Stimulated activated CD4-positive, alpha-beta T cell treated with anti-CD3 and anti-CD28 coated beads, Interleukin-1b, Interleukin-23, amount 100 ng/mL, for 24 hours (primary cell): ENCODE data around the gene ZNF362.

Experiments used
- DNase-seq, 4 experiments: peaks; one replicate each; pipeline ENCODE4 v3.0.0-alpha.2; 2020; ENCODE audit warnings: low read depth in 4 of 4, low spot score in 1 of 4

Gene ZNF362

GRCh38 chr1:33324677-33325575 is 68.6 kb downstream of the ZNF362 start:
- DNase-seq = no peak

- no peak for DNase-seq
Measured at GRCh38 chr1:33326785-33327184, 70.5 kb downstream of the ZNF362 start.

GRCh38 chr1:33327587-33328325 is 71.5 kb downstream of the ZNF362 start:
- no peak for DNase-seq

- no peak for DNase-seq
Measured at GRCh38 chr1:33328817-33329216, 72.5 kb downstream of the ZNF362 start.

GRCh38 chr1:33329600-33330305 is 73.5 kb downstream of the ZNF362 start:
- DNase-seq = no peak

- DNase-seq = no peak
Measured at GRCh38 chr1:33330361-33330890, 74.1 kb downstream of the ZNF362 start.

GRCh38 chr1:33330906-33331305 is 74.6 kb downstream of the ZNF362 start:
- DNase-seq = no peak

GRCh38 chr1:33331444-33332356 is 75.4 kb downstream of the ZNF362 start:
- no peak for DNase-seq

- no peak for DNase-seq
Measured at GRCh38 chr1:33332357-33332789, 76.1 kb downstream of the ZNF362 start.

- no peak for DNase-seq
Measured at GRCh38 chr1:33332881-33333280, 76.6 kb downstream of the ZNF362 start.

- DNase-seq = no peak
Measured at GRCh38 chr1:33334081-33334552, 77.8 kb downstream of the ZNF362 start.

GRCh38 chr1:33335020-33335419 is 78.7 kb downstream of the ZNF362 start:
- DNase-seq = no peak

- no peak for DNase-seq
Measured at GRCh38 chr1:33336580-33336979, 80.3 kb downstream of the ZNF362 start.

GRCh38 chr1:33337441-33337840 is 81.1 kb downstream of the ZNF362 start:
- no peak for DNase-seq

- DNase-seq = no peak
Measured at GRCh38 chr1:33338048-33338439, 81.8 kb downstream of the ZNF362 start.

GRCh38 chr1:33338440-33339211 is 82.3 kb downstream of the ZNF362 start:
- no peak for DNase-seq

GRCh38 chr1:33339413-33339812 is 83.1 kb downstream of the ZNF362 start:
- DNase-seq = no peak

- no peak for DNase-seq
Measured at GRCh38 chr1:33341190-33341589, 84.9 kb downstream of the ZNF362 start.

GRCh38 chr1:33342041-33342723 is 85.9 kb downstream of the ZNF362 start:
- no peak for DNase-seq
